Fibroblast of skin of back (primary cell): ENCODE data around the gene SERPING1. TPM values are rescaled to one million over a fixed set of nuclear protein-coding genes. Genes with fewer than 3 reads are reported as not detected.

ENCODE experiments used
- DNase-seq: peaks from one replicate; pipeline ENCODE4 v3.0.0-alpha.2; 2013
- polyA plus RNA-seq, 2 experiments: library from polyadenylated mRNA; unstranded; fragments of 120-200 nt; gene quantifications; one replicate each; pipeline ENCODE4 v1.2.1, GENCODE V29; 2013; ENCODE audit not compliant: insufficient read length in 2 of 2

SERPING1 gene
- 47.7 TPM for polyA plus RNA-seq (2013, experiment 1 of 2; ENCODE audit: insufficient read length)
- 82.2 TPM for polyA plus RNA-seq (2013, experiment 2 of 2; ENCODE audit: insufficient read length)

DNA sequence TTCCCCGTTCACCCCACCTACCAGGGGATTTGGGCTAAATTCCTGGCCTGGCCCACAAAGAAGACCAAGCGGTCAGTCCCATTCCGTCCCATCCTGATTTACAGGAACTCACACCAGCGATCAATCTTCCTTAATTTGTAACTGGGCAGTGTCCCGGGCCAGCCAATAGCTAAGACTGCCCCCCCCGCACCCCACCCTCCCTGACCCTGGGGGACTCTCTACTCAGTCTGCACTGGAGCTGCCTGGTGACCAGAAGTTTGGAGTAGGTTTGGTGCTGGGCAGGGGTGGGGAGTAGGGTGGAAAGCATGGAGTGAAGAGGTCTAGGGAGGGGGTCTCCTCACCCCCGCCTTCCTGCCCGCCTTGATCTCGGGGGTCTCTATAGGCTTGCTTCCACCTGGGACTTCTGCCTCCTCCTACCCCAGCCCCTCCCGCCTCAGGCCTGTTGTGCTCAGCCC lies at the start of gene SERPING1:
TSS of gene SERPING1 (plus strand) at position 225 of the 455 bp plus-strand sequence. CDS start 586 bp downstream, outside the sequence.
- DNase-seq: no peak

DNA sequence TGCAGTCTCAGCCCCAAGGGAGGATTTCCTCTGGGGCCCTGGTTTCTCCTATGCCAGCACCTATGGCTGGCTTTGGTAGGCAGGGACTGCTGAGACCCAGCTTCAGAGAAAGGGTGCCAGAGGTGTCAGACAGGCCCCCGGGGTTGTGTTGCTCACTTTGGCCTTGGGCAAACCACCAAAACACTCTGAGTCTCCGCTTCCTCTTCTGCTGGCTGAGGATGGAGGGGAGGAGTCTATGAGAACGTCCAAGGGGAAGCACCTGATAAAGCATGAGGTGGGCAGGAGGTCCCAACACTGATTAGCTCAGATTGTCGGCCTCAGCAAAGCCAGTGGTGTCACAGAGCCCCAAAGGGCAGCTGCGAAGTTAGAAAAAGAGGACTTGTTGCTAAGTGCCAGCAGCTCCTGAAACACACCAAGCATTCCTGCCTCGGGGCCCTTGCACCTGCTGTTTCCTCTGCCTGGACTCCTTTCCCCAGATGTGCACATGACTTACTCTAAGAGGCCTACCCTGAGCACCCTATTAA lies 49.6 kb upstream of the SERPING1 start:
- no peak for DNase-seq

DNA sequence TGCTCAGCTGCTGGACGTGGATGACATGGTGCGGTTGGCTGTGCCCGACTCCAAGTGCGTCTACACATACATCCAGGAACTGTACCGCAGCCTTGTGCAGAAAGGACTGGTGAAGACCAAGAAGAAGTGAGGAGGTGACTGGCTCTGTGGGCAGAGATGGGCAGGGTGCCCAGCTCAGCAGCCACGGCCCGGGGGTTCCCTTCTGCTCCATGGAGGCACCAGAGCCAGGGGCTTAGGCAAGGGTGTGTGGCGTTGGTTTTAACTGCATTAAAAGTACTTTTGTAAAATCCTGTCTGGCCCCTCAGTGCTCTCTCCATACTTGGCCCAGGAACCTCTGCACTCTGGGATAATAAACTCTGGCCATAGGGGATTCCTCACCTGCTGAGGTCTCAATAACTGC lies 47.5 kb upstream of the SERPING1 start:
- DNase-seq: no peak

DNA sequence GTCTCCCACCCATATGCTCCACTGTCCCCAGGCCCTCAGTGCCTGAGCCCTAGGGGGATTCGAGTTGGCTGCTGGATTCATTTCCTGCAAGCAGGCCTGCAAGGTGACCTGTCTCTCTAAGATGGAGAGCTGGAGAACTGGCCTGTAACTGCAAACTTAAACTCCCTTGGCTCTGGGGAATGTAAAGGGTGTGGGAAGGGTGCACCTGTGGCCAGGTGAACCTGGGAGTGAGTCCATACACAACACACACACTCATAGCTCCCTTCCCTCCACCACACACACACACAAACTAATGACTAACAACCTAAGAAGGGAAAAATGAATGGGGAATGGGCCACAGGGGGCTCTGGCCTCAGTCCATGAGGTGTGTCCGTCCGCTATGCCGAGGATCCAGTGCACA lies 45.5 kb upstream of the SERPING1 start:
- DNase-seq: no peak

DNA sequence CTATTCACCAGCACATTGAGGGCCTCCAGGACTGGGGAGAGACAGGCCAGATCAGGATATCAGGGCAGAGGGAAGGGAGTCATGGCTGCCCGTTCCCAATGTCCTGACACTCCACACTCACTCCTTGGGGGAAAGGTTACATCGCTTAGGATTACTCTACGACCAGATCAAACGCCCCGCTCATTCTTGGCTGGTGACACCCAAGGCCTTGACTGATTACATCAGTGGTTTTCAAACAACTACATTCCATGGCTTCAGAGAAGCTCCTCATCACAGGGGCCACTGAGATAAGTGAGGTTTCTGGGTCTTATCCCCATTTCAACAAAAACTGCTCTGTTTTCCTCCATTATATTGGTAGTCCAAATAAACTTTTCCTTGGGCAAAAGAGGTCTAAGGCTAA lies 45.0 kb upstream of the SERPING1 start:
- no peak for DNase-seq

DNA sequence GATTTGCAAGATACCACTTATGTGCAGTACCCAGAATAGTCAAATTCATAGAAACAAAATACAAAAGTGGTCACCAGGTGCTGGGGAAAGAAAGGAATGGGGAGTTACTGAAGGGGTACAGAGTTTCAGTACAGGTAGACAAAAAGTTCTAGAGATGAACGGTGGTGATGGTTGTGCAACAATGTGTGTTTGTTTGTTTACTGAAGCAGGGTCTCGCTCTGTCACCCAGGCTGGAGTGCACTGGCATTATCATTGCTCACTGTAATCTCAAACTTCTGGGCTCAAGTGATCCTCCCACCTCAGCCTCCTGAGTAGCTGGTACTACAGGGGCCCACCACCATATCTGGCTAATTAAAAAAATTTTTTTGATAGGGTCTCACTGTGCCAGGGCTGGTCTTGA lies 42.1 kb upstream of the SERPING1 start:
- DNase-seq: no peak

DNA sequence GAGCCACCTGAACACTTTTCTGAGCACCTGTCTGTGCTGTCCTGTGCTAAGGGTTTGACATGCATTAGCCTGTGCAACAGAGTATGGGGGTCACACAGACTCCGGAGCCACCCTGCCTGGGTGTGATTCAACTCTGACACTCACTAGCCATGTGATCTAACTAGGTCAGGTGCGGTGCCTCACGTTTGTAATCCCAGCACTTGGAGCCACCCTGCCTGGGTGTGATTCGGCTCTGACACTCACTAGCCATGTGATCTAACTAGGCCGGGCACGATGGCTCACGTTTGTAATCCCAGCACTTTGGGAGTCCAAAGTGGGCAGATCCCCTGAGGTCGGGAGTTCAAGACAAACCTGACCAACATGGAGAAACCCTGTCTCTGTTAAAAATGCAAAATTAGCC lies 41.4 kb upstream of the SERPING1 start:
- no peak for DNase-seq

DNA sequence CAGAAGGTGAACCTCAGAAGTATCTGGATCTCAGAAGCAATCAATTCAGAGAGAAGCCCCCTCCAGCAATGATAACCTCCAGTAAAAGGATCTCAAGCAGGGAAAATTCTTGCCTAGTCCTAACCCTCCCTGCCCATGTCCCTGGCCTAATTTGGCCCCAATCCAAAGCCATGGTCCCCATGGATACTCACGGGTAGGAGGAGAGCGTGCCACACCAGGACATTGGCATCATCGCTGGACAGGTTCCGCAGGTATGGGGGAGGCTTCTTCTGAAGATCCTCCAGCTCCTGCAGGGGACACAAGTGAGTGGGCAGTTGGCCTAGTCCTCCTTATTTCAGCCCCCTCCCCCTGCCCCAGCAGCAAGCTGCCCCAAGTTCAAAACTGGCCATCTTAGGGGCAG lies 37.3 kb upstream of the SERPING1 start:
- DNase-seq: no peak

DNA sequence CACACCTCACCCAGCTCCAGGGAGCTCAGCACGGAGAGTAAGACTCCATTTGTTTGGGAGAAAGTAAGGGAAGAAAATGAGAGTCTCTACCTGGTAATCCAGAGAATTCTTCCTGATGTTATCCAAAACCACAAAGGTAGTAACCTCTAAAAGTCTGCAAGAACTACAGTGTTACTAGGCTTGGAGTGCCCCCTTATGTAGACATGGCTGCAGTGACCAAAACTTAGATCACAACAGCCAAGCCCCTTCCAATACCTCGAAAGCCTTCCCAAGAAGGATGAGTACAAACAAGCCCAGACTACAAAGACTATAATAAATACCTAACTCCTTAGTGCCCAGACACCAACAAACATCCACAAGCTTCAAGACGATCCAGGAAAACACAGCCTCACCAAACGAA lies 34.9 kb upstream of the SERPING1 start:
- no peak for DNase-seq

DNA sequence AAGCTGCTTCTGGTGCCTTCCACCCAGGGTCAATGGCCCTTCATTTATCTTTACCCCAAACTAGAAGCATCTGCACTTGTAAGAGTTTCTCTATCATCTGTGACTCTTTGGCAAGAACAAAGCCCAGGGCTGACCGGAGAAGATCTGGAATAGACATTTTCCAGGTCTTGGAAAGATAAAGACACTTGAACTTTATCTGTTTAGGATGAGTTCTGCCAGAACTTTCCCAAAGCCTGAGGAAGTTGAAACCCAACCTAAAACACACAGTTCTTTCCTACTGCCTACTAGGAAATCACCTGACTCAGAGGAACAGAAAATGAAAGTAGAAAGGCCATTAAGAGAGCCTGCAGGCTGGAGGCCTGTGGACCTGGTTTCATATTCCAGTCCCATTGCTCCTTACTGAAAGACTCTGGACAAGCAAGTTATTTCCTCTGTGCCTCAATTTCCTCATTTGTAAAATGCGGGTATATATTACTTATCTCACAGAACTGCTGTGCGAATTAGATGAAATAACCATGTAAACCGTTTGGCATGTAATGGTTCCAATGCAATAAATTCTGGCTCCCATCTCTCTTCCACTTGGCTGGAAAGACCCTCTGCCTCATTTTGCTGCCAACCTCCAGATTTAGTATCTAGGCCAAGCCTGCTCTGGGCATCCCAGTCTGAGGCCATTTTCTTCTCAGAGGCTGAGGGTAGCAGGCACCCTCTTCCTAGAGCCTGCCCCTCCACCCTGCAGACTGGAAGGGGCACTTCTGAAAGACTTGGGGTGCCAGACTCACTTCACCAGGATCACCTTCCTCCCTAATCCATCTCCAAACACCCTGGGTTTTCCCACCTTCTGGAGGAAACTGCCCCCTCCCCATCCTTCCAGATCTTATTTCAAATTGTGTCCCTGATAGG lies 31.2 kb upstream of the SERPING1 start:
- no peak for DNase-seq

DNA sequence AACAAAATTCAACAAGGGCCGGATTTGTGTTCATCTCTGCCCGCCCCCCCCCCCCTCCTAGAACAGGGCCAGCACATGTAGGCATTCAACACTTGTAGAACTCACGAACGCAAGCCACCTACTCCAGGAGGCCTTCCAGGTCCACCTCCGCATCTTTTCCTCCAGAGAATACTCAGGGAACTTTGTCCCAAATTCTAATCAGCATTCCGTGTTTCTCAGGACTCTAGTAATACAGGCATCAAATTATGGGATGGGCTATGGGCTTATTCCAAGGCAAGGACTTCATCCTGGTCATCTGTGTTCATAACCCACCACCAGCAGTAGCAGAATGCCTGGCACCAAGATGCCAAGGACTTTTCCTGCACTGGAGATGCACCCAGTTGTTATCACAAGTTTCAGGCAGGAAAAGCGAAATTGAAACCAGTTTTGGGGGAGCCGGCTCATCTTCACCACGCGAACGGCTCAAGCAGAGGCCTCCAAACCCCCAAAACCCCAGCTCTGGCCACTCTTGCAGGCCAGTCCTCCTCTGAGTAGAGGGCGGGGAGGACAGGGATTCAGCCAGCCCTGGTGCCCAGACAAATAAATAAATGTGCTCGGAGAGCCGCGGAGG lies 30.5 kb upstream of the SERPING1 start:
- DNase-seq: no peak

DNA sequence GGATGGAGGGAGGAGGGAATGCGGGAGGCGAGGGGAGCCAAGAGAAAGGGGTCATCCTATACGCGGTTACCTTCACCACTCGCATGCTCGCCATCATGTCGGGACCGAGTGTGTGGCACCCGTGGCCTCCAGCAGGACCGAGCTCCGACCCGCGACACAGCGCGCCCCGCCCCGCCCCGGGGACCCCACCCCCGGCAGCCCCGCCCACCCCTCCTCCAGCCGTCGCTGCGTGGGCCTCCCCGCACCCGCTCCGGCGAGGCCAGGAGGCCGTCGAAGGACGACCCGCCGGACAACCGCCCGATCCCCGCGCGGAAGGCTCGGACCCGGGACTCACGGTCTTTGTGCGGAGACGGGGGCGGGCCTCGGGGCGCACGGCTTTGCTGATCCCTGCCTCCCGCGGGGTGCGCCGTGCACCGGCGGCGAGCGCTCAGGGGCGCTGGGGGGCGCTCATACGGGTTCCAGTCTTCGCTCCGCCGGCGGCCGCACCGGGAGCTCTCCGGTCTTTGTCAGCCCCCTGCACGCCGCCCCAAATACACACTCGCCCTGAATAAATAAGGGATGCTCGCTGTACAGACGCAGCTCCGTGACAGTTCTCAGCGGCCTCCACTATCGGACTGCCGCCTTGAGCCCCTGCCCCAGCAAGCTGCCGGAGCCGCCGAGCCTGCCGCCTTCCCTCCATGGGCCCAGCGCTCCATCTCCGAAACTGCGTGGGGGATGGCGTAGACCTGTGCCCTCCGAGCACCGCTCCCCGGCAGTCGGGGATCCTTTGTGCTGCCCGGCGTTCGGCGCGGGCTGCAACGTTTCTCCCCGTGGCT lies 29.8 kb upstream of the SERPING1 start, which contains the start of gene UBE2L6:
TSS of gene UBE2L6 (minus strand) at position 158 of the 815 bp plus-strand sequence. CDS start at position 97, 61 bp downstream.
- DNase-seq: peak; percentile 66

DNA sequence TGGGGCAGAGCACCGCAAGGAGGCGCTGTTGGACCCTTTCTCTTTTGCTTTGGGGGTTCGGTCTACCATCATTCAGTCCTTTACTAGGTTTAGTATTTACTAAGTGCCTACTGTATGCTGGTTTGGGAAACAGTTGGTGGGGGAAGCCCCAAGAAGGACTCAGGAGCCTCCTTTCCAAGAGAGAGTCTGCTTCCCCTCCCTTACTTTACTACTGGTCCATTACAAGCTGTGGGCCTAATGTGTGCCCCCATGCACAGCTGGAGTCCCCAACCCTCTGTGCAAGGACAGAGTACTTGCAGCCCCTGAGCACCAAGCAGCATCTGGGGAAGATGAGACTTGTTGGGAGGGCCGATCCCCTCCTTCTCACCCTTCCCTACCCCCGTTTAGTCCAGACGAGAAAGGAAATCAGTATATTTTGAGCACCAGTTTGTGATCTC lies 29.1 kb upstream of the SERPING1 start:
- DNase-seq: no peak

DNA sequence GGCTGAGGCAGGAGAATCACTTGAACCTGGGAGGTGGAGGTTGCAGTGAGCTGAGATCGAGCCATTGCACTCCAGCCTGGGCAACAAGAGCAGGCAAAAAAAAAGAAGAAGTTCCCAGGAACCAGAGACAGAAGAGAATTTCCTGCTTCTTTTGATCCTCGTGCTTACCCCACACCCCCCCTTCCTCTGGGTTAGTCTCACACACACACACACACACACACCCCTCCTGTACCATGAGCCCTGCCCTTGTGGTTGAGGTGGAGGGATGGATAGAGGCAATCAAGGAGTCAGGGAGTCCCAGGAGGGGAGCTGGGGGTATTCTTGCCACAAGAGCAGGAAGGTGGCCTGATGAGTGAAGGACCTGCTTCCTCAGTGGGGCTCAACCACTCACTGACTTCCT lies 25.9 kb upstream of the SERPING1 start:
- no peak for DNase-seq

DNA sequence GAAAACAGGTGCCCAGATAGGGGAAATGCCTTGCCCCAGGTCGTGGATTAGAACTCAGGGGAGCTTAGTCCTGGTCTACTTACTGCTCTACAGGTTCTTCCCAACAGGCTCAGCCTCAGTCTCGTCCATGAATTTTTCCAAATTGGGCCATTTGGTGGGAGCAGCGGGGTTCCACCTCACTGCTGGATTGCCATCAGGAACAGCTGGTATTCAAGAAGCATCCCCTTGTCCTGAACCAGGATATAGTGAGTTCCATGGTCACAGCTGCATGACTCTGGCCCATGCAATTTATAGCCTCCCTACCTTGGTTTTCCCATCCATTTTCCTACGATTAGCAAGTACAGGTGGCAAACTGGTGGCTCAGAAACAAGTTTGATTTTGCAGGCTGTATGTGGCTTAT lies 23.4 kb upstream of the SERPING1 start:
- DNase-seq: no peak

DNA sequence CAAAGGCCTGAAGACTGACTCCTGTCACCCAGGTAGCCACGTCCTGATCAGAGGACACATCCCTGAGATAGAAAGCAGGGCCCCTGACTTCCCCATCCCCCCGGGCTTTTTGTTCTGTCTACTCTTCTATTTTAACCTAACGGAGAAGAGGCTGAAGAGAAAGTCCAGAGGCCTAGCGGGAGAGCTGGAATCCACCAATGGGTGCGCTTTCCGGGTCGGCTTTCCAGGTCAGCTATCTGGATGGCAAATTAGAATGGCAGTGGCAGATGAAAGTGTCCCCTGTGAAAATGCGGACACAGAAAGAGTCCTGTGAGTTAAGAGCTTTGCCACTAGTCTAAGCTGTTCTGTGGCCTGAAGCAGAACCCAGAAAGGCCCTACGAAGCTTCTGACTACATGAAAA lies 13.1 kb upstream of the SERPING1 start:
- no peak for DNase-seq

DNA sequence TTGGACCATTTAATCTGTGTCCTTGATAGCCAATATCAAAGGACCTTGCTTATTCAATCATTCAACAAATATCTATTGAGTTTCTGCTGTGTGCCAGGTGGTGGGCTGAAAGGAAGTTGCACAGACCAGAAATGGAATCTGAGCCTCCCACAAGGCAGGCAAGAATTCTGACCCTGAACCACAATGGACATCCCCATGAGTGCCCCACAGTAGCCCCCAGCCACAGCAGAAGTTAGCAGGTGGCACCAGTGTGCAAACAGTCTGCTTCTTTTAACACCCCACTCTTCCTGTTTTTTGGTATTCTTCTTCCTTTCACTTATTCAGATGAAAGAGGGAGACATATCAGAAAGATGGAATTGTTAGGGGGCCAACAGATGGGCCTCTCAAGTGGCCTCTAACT lies 12.2 kb upstream of the SERPING1 start:
- no peak for DNase-seq

DNA sequence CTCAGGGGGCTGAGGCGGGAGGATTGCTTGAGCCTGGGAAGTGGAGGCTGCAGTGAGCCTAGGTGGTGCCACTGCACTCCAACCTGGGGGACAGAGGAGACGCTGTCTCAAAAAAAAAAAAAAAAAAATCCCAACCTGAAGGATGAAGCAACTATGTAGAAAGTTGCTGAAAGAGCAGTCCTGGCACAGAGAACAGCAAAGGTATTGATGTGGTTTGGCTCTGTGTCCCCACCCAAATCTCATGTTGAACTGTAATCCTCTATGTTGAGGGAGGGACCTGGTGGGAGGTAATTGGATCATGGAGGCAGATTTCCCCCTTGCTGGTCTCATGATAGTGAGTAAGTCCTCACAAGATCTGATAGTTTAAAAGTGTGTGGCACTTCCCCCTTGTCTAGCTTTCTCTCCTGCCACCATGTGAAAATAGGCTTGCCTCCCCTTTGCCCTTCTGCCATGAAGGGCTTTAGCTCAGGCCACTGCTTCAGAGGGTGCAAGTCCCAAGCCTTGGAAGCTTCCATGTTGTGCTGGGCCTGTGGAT lies 10.7 kb upstream of the SERPING1 start:
- DNase-seq: no peak

DNA sequence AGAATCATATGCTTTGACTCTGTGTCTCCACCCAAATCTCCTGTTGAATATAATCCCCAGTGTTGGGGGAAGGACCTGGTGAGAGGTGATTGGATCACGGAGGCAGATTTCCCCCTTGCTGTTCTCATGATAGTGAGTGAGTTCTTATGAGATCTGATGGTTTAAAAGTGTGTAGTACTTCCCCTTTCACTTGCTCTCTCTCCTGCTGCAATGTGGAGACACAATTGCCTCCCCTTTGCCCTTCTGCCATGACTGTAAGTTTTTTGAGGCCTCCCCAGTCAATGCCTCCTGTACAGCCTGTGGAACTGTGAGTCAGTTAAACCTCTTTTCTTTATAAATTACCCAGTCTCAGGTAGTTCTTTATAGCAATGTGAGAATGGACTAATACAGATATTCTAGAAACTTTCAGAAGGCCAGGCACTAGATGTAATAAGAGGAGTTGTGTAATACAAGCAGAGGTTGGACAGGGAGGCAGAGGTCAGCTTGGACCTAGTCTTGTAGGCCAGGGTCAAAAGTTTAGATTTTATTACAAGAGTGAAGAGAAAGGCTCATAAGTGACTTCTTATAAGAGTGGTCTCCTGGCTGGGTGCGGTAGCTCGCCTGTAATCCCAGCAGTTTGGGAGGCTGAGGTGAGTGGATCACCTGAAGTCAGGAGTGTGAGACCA lies 9.3 kb upstream of the SERPING1 start:
- no peak for DNase-seq

DNA sequence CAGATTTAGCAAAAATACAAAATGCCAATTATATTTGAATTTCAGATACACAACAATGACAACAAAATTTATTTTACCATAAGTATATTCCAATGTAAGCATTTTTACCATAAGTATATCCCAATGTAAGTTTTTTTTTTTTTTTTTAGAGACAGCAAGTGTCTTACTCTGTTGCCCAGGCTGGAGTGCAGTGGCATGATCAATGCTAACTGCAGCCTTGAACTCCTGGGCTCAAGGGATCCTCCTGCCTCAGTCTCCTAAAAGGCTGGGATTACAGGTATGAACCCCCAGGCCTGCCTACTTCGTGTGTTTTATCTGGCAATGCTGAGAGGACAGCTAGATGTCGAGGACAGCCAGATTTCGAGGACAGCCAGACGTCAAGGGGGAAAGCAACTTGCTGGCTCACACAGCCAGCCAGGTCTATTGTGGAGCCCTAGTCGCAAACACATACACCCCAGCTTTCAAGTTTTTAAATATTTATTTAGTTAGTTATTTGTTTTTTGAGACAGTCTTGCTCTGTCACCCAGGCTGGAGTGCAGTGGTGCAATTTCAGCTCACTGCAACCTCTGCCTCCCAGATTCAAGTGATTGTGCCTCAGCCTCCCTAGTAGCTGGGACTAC lies 1.1 kb upstream of the SERPING1 start:
- DNase-seq: no peak
